Measurements from ENCODE around the gene UBR7.

GRCh38 chr14:93239869-93240677 is 33.0 kb downstream of the UBR7 start:
- TF ChIP-seq YY1 (IDR thresholded peaks at IDR 0.05; ENCODE audit: insufficient read depth, insufficient read length) = no peak
- TF ChIP-seq SUZ12 (IDR thresholded peaks at IDR 0.05; ENCODE audit: extremely low read depth, insufficient read depth, insufficient read length) = no peak
- no peak for TF ChIP-seq ZNF274 (IDR thresholded peaks at IDR 0.05; ENCODE audit: low read depth, low read length)
